Measurements from ENCODE around the gene TANGO6. TPM values are rescaled to one million over a fixed set of nuclear protein-coding genes. Genes with fewer than 3 reads are reported as not detected.

The TANGO6 gene
- total and polyA plus RNA-seq, 2 of the 8 experiments (the other 6 are each of a cell fraction or from before 2014, with no cell fraction given) = 5.0 to 19.5 TPM

DNA sequence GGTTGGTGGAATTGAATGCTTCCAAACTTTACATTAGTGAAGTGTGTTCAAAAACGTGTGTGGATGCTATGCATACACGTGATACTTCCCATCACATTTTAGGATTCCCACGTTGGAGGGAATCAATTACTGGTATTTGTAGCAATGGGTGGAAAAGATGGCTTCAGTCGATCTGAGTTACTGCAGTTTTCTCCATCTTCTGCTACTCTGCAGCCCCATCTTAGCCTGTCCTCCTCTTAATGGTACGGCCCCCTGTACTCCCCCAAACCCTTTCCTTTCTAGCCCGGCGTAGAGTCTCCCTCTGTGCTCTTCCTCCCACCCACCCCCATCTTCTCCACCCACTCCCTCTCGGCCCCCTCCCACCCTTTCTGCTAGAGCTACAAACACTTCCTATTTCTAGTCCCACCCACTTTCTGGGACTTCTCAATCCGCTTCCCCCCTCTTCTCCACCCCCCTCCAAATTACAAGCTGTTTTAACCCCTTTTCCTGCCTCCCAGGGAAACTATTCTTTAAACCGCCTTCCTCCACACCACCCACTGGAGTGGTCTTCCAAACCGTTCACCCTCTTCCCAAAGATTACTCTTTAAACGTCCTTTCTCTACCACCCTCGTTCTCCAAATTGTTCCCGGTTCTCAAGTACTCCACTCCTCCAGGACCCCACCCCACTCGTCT lies 288.0 kb downstream of the TANGO6 start:
- ChIA-PET POLR2A (ENCODE audit: partially characterized antibody) (interaction anchor here (0.5 to 3.7 kb wide), 18 partner anchors 9 to 289 kb away, joined by 3 to 20 read pairs (median 4); partner anchors contain the start of genes HAS3 and PDF), CTCF (ENCODE audit: partially characterized antibody) (interaction anchor here (0.6 to 2.6 kb wide), 4 partner anchors 15 to 229 kb away, joined by 3 to 9 read pairs (median 4); no protein-coding TSS in a partner anchor)
- peak overlapping the region; percentile 95 for H2BK5ac ChIP-seq (ENCODE audit: low read depth, low read length)
- H2BK15ac ChIP-seq (ENCODE audit: low read length) = no peak overlapping the region
- peak overlapping the region; percentile 76 to 81 for H3K4me2 ChIP-seq (ENCODE audit: insufficient read depth in 1 of 2, low read depth in 2 of 2, low read length in 2 of 2)
- peak overlapping the region; percentile 94 for H3K27ac ChIP-seq (ENCODE audit: low read depth, low read length)
- no peaks in the 10 kb centered on the region for H3K27me3 ChIP-seq (replicated peaks in 1 of 4; ENCODE audit: control insufficient read depth in 3 of 4, extremely low read depth in 1 of 4, insufficient read depth in 3 of 4, low read length in 3 of 4)
- H3K9me3 ChIP-seq (ENCODE audit: insufficient read depth in 2 of 2, low read depth in 1 of 2, low read length in 1 of 2) = no peaks in the 10 kb centered on the region
- H4K20me1 ChIP-seq (replicated peaks in 1 of 2; ENCODE audit: control insufficient read depth in 1 of 2, insufficient read depth in 2 of 2, low read length in 2 of 2) = peaks cover 4 to 6% of the 10 kb centered on the region in 2 experiments
- no peak overlapping the region for H3K4ac ChIP-seq (replicated peaks; ENCODE audit: insufficient read length, low read depth, low read length)
- H2AK5ac ChIP-seq (ENCODE audit: low read depth, low read length) = no peak overlapping the region
- H3K4me1 ChIP-seq (replicated peaks in 1 of 4; ENCODE audit: control insufficient read depth in 3 of 4, insufficient read depth in 4 of 4, low read length in 3 of 4) = peaks cover 2 to 12% (median 7%) of the 10 kb centered on the region in 4 experiments; a peak in 5 of 7 replicates
- H4K8ac ChIP-seq (ENCODE audit: extremely low read depth, insufficient read depth, low read length) = no peak overlapping the region
- no peak overlapping the region for H3K23ac ChIP-seq (ENCODE audit: insufficient read length)
- peak overlapping the region; percentile 85; the same call in 1 of the 2 replicates for H2BK12ac ChIP-seq (ENCODE audit: low read depth, low read length)
- peak overlapping the region; percentile 99 for H3K18ac ChIP-seq (ENCODE audit: extremely low read depth, low read length)
- peak overlapping the region; percentile 90 to 97 (median 94) for H3K4me3 ChIP-seq (ENCODE audit: extremely low read depth in 1 of 4, insufficient read depth in 2 of 4, low read depth in 3 of 4, low read length in 4 of 4)
- no peak overlapping the region for H3K14ac ChIP-seq (ENCODE audit: insufficient read length)
- H4K5ac ChIP-seq (ENCODE audit: insufficient read length, low read depth, low read length) = peak overlapping the region; percentile 34
- H3K9ac ChIP-seq (replicated peaks in 1 of 4; ENCODE audit: extremely low read depth in 1 of 4, low read depth in 3 of 4, low read length in 3 of 4) = peak overlapping the region; percentile 83 to 95 (median 94)
- H3K36me3 ChIP-seq (ENCODE audit: control insufficient read depth in 2 of 4, insufficient read depth in 4 of 4, low read length in 3 of 4) = peaks cover 0 to 12% (median 2%) of the 10 kb centered on the region in 4 experiments; a peak in 3 of 8 replicates
- no peak overlapping the region for H2AFZ ChIP-seq (ENCODE audit: low read length)
- no peak overlapping the region; the same call in 1 of the 2 replicates for H2BK20ac ChIP-seq (ENCODE audit: low read length)
- peak overlapping the region; percentile 19 for H2BK120ac ChIP-seq (replicated peaks; ENCODE audit: low read depth, low read length)
- no peak for DNase-seq (ENCODE audit: low read depth in 1 of 2, low spot score in 2 of 2)
- peaks cover 2% of the 10 kb centered on the region for H3K23me2 ChIP-seq (ENCODE audit: low read depth, low read length)
- H3K79me1 ChIP-seq (ENCODE audit: low read depth, low read length) = peaks cover 1% of the 10 kb centered on the region
- H3K79me2 ChIP-seq (ENCODE audit: control insufficient read depth in 1 of 2, insufficient read depth in 2 of 2, low read length in 2 of 2) = peaks cover 27 to 83% of the 10 kb centered on the region in 2 experiments
- WGBS, 2 experiments (ENCODE audit: extremely low coverage in 1 of 2, insufficient coverage in 1 of 2, insufficient read length in 1 of 2, insufficient replicate concordance in 2 of 2, low coverage in 1 of 2, low lambda C conversion rate in 2 of 2, missing lambda C conversion rate in 1 of 2) = 3% methylated on average over 11 of the region's 15 CpGs; no CpG with 5 or more reads in 1 of the 2 experiments
- FAIRE-seq = no peak
- peak overlapping the region; percentile 56 for H3K56ac ChIP-seq (replicated peaks; ENCODE audit: insufficient read length, low read depth, low read length)
- peak overlapping the region; percentile 97 for H4K91ac ChIP-seq (replicated peaks; ENCODE audit: insufficient read length, low read length)
- TF ChIP-seq TBP (IDR thresholded peaks at IDR 0.05; ENCODE audit: low read depth, low read length) (0 out of 2 replicates have a peak, but pooled peaks have one; percentile 5), SAP30 (IDR thresholded peaks at IDR 0.05; ENCODE audit: insufficient read depth, insufficient replicate concordance, low read length) (no peak), POLR2AphosphoS5 (IDR thresholded peaks at IDR 0.05; ENCODE audit: low read depth, low read length) (no peak; the same call in 1 of the 2 replicates)
